Regular cardiac myocyte (primary cell): ENCODE data around the gene DNAH3. TPM values are rescaled to one million over a fixed set of nuclear protein-coding genes. Genes with fewer than 3 reads are reported as not detected.

Source experiments
- total RNA-seq: library from RNA; depleted of rRNA; stranded (reverse); fragments of >200 nt; gene quantifications from 2 replicates; pipeline ENCODE4 v1.2.3, GENCODE V29; 2014

The DNAH3 gene, protein sequence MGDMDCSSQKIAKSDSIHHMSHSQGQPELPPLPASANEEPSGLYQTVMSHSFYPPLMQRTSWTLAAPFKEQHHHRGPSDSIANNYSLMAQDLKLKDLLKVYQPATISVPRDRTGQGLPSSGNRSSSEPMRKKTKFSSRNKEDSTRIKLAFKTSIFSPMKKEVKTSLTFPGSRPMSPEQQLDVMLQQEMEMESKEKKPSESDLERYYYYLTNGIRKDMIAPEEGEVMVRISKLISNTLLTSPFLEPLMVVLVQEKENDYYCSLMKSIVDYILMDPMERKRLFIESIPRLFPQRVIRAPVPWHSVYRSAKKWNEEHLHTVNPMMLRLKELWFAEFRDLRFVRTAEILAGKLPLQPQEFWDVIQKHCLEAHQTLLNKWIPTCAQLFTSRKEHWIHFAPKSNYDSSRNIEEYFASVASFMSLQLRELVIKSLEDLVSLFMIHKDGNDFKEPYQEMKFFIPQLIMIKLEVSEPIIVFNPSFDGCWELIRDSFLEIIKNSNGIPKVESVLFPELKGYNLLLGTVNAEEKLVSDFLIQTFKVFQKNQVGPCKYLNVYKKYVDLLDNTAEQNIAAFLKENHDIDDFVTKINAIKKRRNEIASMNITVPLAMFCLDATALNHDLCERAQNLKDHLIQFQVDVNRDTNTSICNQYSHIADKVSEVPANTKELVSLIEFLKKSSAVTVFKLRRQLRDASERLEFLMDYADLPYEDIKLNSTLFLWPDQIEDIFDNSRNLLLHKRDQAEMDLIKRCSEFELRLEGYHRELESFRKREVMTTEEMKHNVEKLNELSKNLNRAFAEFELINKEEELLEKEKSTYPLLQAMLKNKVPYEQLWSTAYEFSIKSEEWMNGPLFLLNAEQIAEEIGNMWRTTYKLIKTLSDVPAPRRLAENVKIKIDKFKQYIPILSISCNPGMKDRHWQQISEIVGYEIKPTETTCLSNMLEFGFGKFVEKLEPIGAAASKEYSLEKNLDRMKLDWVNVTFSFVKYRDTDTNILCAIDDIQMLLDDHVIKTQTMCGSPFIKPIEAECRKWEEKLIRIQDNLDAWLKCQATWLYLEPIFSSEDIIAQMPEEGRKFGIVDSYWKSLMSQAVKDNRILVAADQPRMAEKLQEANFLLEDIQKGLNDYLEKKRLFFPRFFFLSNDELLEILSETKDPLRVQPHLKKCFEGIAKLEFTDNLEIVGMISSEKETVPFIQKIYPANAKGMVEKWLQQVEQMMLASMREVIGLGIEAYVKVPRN (N-terminal part only)
- total RNA-seq: not detected in 2 replicates

DNA sequence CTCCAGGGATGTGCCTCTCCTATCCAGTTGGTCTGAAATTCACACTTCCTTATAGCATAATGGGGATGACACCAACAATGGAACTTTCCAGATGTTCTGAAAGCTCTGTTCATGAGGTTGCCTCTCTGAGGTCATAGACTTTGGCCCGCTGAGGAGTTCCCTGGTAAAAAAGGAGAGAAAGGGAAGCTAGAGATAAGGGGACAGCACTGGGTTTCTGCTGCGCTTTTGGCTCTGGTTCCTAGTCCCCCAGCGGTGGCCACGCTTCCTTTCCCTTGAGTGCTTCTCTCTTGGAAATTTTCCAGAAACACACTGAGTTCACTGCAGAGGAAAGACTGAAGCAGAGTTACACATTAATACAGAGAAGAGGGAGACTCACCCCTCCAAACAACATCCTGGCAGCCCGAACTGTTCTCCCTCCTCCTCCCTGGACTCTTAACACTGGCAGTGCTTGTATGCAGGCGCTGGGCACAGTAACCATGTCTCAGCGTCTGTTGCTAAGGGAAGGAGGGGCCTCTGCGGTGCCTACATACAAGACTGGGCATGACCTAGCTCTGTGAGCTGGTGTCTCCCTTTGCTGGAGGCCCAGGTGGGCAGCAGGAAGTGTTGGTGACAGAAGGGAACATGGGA, at the start of gene DNAH3:
Gene DNAH3 (minus strand): TSS at position 472 of the 627 bp plus-strand sequence. CDS start 527 bp downstream, outside the sequence.

DNA sequence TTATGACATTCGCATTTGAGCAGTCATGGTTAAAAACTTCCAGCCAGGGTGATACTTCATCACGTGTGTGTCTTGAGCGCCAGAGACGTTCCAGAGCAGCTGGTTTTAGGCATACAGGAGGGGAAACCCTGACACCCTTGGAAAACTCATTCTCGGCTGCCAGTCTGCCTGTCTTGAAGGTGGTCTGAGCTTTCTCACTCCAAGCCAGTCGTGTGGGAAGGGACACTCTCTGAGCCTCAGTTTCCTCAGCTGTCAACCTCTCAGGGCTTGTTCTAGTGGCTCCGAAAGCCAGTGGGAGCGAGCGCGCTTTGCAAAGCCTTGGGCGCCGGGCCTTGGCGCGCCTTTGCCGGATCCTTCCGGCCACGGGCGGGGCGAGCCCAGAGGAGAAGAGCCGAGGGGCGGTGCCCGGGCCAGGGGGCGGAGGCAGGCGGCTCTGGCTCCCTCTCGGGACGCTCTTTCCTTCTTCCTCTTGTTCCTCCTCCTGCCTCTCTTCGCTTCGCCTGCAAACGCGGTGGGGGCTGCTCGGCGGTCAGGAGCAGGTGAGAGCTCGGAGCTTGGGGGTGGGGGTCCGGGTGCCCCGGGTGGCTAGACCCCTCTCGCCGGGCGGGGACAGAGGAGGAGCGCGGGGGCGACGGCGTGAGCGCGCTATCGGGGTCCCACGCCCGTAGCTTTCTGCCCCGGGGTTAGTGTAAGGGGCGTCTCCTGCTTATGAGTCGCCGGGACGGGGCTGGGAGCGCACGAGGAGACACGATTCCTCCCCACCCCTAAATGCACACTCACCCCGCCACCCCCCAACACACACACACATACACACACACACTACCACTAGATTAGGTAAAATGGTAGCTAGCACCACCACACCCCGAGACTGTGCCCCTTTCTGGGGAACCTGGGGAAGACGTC, 7.8 kb upstream of the DNAH3 start, which contains the start of gene LDAF1:
Gene LDAF1 (plus strand): TSS at position 467 of the 903 bp plus-strand sequence. CDS start 2,509 bp downstream, outside the sequence.

DNA sequence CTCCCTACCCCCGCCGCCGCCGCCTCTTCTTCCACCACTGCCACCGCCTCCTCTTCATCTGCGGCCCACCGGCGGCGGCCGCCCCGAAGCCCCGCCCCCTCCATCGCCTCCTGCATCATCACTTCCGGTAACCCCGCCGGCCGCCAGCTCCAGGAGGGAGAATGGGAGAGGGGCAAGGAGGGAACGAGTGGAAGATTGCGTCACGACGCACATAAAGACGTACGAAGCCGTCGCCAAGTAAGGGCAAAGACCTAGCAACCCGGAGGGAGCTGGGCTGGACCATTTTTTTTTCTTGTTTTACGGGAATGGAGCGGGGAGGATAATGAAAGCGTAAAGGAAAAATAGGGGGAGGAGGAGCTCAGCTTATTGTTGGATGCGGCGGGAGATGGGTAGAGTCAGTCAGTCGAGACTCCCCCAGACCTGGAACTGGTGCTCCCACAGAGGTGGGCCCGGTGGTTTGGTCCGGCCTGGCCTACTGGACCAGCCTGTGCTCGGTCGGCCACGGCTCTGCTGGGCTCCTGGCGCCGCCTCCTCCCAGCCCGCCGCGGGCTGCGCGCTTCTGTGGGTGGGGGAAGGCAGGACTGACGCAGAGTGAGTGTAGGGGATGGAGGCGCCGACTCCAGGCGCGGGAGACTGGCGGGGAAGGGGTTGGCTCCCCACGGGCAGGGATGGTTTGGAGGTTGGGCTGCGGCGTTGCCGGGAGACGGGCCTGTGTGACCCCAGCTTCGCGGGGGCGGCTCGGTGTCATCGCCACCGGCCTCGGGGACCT, 250.2 kb downstream of the DNAH3 start, which contains the start of the genes DCUN1D3 and LYRM1:
Gene DCUN1D3 (minus strand): TSS at position 60 of the 769 bp plus-strand sequence. CDS start 37,820 bp downstream, outside the sequence.
Gene LYRM1 (plus strand): TSS at position 473 of the 769 bp plus-strand sequence. CDS start 14,785 bp downstream, outside the sequence.

Other genes starting within 250 kb of the DNAH3 start
- 43.5 and 98.4 TPM in 2 replicates for gene LDAF1, start 7.8 kb upstream of the DNAH3 start, total RNA-seq
- gene ZP2, start 60.7 kb upstream of the DNAH3 start, total RNA-seq: not detected in 2 replicates
- gene ANKS4B, start 82.9 kb upstream of the DNAH3 start, total RNA-seq: not detected in 2 replicates
- gene CRYM, start 127.4 kb upstream of the DNAH3 start, total RNA-seq: 0.28 TPM in 1 of 2 replicates, not detected in the other